Ecto neural progenitor cell (in vitro differentiated cells): ENCODE results near the gene LYPD4.

ENCODE experiments used
- DNase-seq: peaks from one replicate; pipeline ENCODE4 v3.0.0-alpha.2; 2018; ENCODE audit warnings: low spot score

LYPD4 gene

GRCh38 chr19:41850381-41850780 lies 5.9 kb upstream of the LYPD4 start:
- no peak for DNase-seq

- DNase-seq, result no peak
These were observed 4.6 kb upstream of the LYPD4 start for GRCh38 chr19:41849067-41849466.

- DNase-seq, result no peak
These were observed 4.2 kb upstream of the LYPD4 start for GRCh38 chr19:41848666-41849065.

GRCh38 chr19:41847351-41848105 lies 3.0 kb upstream of the LYPD4 start:
- DNase-seq, result no peak

GRCh38 chr19:41845051-41845590 lies 638 bp upstream of the LYPD4 start:
- DNase-seq, result no peak

GRCh38 chr19:41845001-41845050 lies 343 bp upstream of the LYPD4 start, which contains the start of gene DMRTC2:
DMRTC2 (plus strand) TSS chr19:41845042; CDS start chr19:41847429, 2,387 bp downstream.
- DNase-seq, result no peak

GRCh38 chr19:41843371-41843770 lies 1.1 kb downstream of the LYPD4 start:
- no peak for DNase-seq

GRCh38 chr19:41839211-41839610 lies 5.3 kb downstream of the LYPD4 start:
- DNase-seq, result no peak

GRCh38 chr19:41837981-41838708 lies 6.3 kb downstream of the LYPD4 start:
- DNase-seq, result no peak

- DNase-seq, result peak; percentile 60
These were observed 23.3 kb downstream of the LYPD4 start for GRCh38 chr19:41821003-41821735.

- no peak for DNase-seq
These were observed 27.7 kb downstream of the LYPD4 start for GRCh38 chr19:41816761-41817160.

GRCh38 chr19:41815301-41815700 lies 29.2 kb downstream of the LYPD4 start:
- DNase-seq, result no peak

- no peak for DNase-seq
These were observed 30.6 kb downstream of the LYPD4 start for GRCh38 chr19:41813911-41814310.

GRCh38 chr19:41811981-41812380 lies 32.5 kb downstream of the LYPD4 start:
- no peak for DNase-seq

- no peak for DNase-seq
These were observed 33.4 kb downstream of the LYPD4 start for GRCh38 chr19:41811036-41811435.

GRCh38 chr19:41810301-41810700 lies 34.2 kb downstream of the LYPD4 start:
- no peak for DNase-seq

- DNase-seq, result no peak
These were observed 35.6 kb downstream of the LYPD4 start for GRCh38 chr19:41808663-41809566.

- DNase-seq, result no peak
These were observed 37.3 kb downstream of the LYPD4 start for GRCh38 chr19:41807176-41807575.

GRCh38 chr19:41804336-41804735 lies 40.1 kb downstream of the LYPD4 start:
- DNase-seq, result no peak

GRCh38 chr19:41802770-41803169 lies 41.7 kb downstream of the LYPD4 start:
- no peak for DNase-seq

- DNase-seq, result no peak
These were observed 42.7 kb downstream of the LYPD4 start for GRCh38 chr19:41801792-41802211.

- DNase-seq, result no peak
These were observed 43.5 kb downstream of the LYPD4 start for GRCh38 chr19:41801031-41801430.
